Cardiac muscle cell (in vitro differentiated cells and primary cell): ENCODE data around the gene ATXN10. TPM values are rescaled to one million over a fixed set of nuclear protein-coding genes. Genes with fewer than 3 reads are reported as not detected.

Source experiments
- DNase-seq, 2 donors: peaks; one replicate each; pipeline versions ENCODE4 v3.0.0 to v3.0.0-alpha.2; 2010 to 2017; ENCODE audit warnings: low read depth in 1 of 2, low spot score in 1 of 2
- H3K27ac ChIP-seq: fragments of 200-600 bp; sonication (generic); 2 replicates; pipeline ENCODE4 v1.5.1; 2016
- H3K27me3 ChIP-seq: fragments of 200-600 bp; sonication (generic); 2 replicates; pipeline ENCODE4 v1.6.0; 2016; ENCODE audit warnings: control low read depth
- H3K36me3 ChIP-seq: fragments of 200-600 bp; sonication (generic); 2 replicates; pipeline ENCODE4 v1.5.1; 2016; ENCODE audit warnings: control low read depth
- H3K4me1 ChIP-seq: fragments of 200-600 bp; sonication (generic); 2 replicates; pipeline ENCODE4 v1.8.1; 2017; ENCODE audit warnings: low read depth, mild to moderate bottlenecking, mixed run types
- H3K4me3 ChIP-seq: fragments of 200-600 bp; sonication (generic); 2 replicates; pipeline ENCODE4 v1.5.1; 2016; ENCODE audit warnings: mild to moderate bottlenecking
- H3K9me3 ChIP-seq: fragments of 200-600 bp; sonication (generic); 2 replicates; pipeline ENCODE4 v1.5.1; 2017; ENCODE audit warnings: low read depth, mild to moderate bottlenecking, control low read depth
- polyA plus RNA-seq: library from polyadenylated mRNA; unstranded; fragments of >200 nt; fragmentation: Nextera tagmentation; extraction: Ambion mirVana; gene quantifications from 2 replicates; pipeline ENCODE4 v1.2.1, GENCODE V29; 2016
- total RNA-seq: library from RNA; depleted of rRNA; stranded (reverse); fragments of >200 nt; gene quantifications from 2 replicates; pipeline ENCODE4 v1.2.3, GENCODE V29; 2016
- TF ChIP-seq, protein P1 (sequence below): IDR thresholded peaks from 2 replicates; pipeline ENCODE4 v1.5.1; 2012; ENCODE audit warnings: low read depth, mild to moderate bottlenecking, low read length

The ATXN10 gene
- total and polyA plus RNA-seq, 2 experiments from 2014 or later, result 67.3 to 279 TPM

- H3K4me1 ChIP-seq, result no peaks in the 10 kb centered on the region
- no peak overlapping the region for H3K4me3 ChIP-seq
- TF ChIP-seq, protein P1, sequence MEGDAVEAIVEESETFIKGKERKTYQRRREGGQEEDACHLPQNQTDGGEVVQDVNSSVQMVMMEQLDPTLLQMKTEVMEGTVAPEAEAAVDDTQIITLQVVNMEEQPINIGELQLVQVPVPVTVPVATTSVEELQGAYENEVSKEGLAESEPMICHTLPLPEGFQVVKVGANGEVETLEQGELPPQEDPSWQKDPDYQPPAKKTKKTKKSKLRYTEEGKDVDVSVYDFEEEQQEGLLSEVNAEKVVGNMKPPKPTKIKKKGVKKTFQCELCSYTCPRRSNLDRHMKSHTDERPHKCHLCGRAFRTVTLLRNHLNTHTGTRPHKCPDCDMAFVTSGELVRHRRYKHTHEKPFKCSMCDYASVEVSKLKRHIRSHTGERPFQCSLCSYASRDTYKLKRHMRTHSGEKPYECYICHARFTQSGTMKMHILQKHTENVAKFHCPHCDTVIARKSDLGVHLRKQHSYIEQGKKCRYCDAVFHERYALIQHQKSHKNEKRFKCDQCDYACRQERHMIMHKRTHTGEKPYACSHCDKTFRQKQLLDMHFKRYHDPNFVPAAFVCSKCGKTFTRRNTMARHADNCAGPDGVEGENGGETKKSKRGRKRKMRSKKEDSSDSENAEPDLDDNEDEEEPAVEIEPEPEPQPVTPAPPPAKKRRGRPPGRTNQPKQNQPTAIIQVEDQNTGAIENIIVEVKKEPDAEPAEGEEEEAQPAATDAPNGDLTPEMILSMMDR, result no peak
- no peaks in the 10 kb centered on the region for H3K9me3 ChIP-seq
- H3K36me3 ChIP-seq, result no peaks in the 10 kb centered on the region
- DNase-seq, result no peak
- no peak overlapping the region for H3K27ac ChIP-seq
- no peaks in the 10 kb centered on the region for H3K27me3 ChIP-seq
Observed at GRCh38 chr22:45889093-45889538, 217.5 kb downstream of the ATXN10 start.

- Histone ChIP-seq H3K27me3 (no peaks in the 10 kb centered on the region), H3K4me3 (no peak overlapping the region), H3K4me1 (no peaks in the 10 kb centered on the region), H3K27ac (no peak overlapping the region), H3K36me3 (no peaks in the 10 kb centered on the region), H3K9me3 (no peaks in the 10 kb centered on the region)
- peak in 1 of 2 donors; percentile 36 for DNase-seq
- TF ChIP-seq, protein P1, result no peak
Observed at GRCh38 chr22:45889539-45890350, 218.1 kb downstream of the ATXN10 start.

DNA sequence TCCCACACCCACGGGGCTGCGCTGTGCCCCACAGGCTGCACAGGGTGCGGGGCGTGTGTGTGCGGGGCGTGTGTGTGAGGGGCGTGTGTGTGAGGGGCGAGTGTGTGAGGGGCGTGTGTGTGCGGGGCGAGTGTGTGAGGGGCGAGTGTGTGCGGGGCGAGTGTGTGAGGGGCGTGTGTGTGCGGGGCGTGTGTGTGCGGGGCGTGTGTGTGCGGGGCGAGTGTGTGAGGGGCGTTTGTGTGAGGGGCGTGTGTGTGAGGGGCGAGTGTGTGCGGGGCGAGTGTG, 218.7 kb downstream of the ATXN10 start:
- Histone ChIP-seq H3K27me3 (no peaks in the 10 kb centered on the region), H3K9me3 (no peaks in the 10 kb centered on the region), H3K27ac (no peak overlapping the region), H3K36me3 (no peaks in the 10 kb centered on the region), H3K4me1 (no peaks in the 10 kb centered on the region), H3K4me3 (no peak overlapping the region)
- DNase-seq, result no peak
- TF ChIP-seq, protein P1, result no peak

DNA sequence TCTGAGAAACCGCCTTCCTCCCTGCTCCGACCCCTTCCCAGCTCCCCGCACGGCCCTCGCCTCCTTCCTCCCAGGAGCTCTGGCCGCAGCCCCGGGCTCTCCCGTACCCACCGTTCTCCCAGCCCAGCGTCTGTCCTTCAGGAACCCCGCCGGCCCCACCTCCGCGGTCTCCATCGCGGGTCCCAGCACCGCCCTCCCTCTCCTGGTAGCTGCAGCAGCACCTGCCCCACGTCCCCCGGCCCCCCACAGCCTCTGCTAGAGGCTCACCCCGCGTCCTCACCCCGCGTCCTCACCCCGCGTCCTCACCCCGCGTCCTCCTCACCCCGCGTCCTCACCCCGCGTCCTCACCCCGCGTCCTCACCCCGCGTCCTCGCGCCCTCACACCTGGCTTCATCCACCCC, 219.4 kb downstream of the ATXN10 start:
- H3K27me3 ChIP-seq, result no peaks in the 10 kb centered on the region
- no peak overlapping the region for H3K4me3 ChIP-seq
- no peak overlapping the region for H3K27ac ChIP-seq
- H3K4me1 ChIP-seq, result no peaks in the 10 kb centered on the region
- DNase-seq, result no peak
- TF ChIP-seq, protein P1, result no peak
- no peaks in the 10 kb centered on the region for H3K36me3 ChIP-seq
- H3K9me3 ChIP-seq, result no peaks in the 10 kb centered on the region

DNA sequence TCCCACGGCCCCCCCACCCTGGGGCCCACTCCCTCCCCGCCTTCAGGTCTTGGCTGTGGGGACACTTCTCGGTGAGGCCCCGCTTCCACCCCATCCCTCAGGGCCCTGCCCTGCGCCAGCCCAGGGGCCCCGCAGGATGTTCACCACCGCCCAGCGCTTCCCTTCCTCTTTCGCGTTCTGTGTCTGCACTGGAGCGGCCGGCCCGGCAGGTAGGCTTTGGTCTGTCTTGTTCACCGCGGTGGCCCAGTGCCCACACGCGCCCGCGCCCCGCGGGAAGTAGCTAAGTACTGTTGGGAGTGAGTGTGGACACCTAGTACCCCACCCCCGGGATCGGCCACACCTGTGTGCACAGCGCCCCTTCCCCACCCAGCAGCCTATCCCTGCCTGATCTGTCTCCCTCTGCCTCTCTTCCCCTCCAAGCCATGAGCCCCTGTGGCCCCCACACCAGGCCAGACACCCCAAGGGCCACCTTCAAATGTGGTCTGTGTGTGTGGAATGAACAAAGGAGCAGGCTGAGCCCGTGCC, 219.9 kb downstream of the ATXN10 start:
- Histone ChIP-seq H3K27me3 (no peaks in the 10 kb centered on the region), H3K4me1 (no peaks in the 10 kb centered on the region), H3K4me3 (no peak overlapping the region), H3K27ac (no peak overlapping the region), H3K36me3 (no peaks in the 10 kb centered on the region), H3K9me3 (no peaks in the 10 kb centered on the region)
- no peak for DNase-seq
- TF ChIP-seq, protein P1, result no peak
